SH-SY5Y (cell line): ENCODE results near the gene KCNJ8.

Source experiments
- GATA2 ChIP-seq: IDR thresholded peaks from 2 replicates; pipeline ENCODE4 v1.6.1; 2011; ENCODE audit warnings: mild to moderate bottlenecking, low read depth, low read length
- GATA3 ChIP-seq: IDR thresholded peaks from 2 replicates; pipeline ENCODE4 v1.6.1; 2011; ENCODE audit warnings: low read depth, mild to moderate bottlenecking, low read length, moderate library complexity

DNA sequence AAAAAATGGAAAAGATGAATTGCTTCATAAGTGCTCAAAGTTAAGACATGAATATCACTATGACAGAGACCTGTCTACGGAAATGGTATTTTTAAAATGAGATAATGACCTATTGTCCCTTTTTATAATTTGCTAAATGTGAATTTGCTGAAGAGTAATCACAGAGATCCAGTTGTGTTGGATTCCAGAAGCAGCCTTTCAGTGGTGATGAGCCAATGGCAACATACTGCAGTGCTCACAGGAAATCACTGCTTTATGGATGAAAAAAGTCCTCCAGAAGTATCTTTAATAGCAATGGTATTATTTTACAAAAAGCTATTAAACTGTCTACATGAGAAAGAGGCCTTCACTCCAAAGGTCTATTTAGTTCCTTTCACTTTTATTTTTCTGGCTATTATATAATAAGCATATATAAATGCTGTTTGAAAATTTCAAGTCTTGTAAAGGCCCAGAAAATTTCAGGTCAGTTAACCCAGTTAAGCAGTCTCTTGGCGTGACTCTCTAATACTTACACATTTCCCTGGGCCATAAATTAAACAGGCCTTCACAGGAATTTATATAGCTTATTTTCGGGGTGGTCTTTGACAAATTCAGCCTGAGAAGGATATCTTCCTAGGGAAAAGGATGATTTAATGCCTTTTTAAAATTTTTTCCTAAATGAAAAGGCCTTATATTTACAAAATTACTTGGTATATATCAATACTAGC is 55.4 kb downstream of the KCNJ8 start:
- TF ChIP-seq GATA2 (no peak), GATA3 (no peak)
